Measurements from ENCODE around the gene GNPAT.

GNPAT gene

DNA sequence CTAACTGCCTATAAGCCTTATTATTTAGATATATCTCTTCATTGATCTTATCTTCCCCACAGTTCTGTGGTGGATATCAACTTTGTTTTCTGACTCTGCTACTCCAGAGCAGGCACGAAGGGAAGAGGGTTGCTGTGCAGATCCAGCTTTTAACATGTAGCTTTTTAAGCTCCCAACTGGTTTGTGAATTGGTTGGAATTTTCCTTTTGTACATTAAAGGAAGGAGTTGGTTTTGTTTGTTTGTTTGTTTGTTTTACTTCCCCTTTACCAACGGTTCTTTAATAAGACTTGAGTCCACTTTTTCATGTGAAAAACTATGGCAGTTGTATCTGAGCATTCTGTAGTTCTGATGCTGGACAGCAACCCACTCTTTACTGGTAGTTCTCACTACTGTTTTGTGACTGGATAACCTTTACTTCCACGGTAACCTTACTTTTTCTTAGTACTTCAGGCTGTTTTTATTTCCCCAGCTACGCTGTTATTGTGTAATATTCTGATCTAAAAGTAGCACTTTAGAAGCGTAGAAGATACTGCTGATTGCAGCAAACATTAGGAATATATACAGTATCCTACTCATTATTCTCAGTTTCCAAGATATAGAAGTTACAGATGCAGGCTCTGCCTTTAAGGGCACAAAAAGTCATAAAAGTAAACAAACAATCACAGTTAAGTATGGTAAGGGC, 1.6 kb downstream of the GNPAT start:
- TF ChIP-seq POLR2A (IDR thresholded peaks at IDR 0.05; ENCODE audit: low read length) (no peak), GATA1 (IDR thresholded peaks at IDR 0.05; ENCODE audit: low read depth, low read length) (no peak)
- peak; percentile 37 to 46 for DNase-seq

DNA sequence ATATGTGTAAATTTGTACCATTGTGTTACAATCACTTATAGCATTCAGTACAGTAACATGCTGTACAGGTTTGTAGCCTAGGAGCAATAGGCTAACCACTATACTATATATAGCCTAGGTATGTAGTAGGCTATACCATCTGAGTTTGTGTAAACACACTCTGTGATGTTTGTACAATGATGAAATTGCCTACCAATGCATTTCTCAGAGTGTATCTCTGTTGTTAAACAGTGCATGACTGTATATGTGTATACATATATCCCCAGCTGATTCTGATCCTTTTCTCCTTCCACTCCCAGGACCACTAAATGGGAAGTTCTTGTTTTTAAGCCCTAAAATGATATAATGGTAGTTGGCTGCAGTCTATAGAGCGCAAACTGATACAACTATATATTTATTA, 7.8 kb downstream of the GNPAT start:
- no peak for DNase-seq
- no peak for TF ChIP-seq GATA1 (IDR thresholded peaks at IDR 0.05; ENCODE audit: low read depth, low read length)
- no peak for TF ChIP-seq POLR2A (IDR thresholded peaks at IDR 0.05; ENCODE audit: low read length)

DNA sequence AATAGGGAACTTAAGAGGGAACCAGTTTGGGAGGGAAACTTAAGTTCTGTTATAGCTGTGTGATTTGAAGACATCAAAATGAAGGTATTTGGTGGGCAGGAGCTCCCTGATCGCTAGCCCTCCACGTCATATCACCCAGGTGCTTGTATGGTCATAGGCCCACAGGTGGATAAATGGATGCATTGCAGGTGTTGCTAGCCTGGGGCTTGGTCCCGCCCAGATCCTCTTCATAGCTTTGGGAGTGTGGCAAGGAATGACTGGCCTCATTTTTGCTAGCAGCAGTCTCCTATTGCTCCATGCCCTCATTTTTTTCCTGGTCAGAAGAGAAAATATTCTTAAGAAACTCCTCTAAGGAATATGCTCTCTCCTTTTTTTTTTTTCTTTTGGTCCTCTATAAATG, 11.3 kb downstream of the GNPAT start:
- DNase-seq, result no peak
- no peak for TF ChIP-seq POLR2A (IDR thresholded peaks at IDR 0.05; ENCODE audit: low read length)

DNA sequence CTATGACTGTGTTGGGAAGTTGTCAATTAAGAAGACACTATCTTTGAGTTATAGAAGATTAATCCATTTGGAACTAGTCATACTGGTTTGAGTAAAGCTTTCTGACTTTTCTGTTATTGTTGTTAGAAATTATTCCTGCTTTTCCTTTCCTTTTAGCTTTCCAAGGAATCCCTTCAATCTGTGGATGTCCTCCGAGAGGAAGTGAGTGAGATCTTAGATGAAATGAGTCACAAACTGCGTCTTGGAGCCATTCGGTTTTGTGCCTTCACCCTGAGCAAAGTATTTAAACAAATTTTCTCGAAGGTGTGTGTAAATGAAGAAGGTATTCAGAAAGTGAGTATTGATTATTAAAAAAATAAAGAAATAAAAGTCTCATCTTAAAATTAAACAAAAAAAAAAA, 19.3 kb downstream of the GNPAT start:
- no peak for TF ChIP-seq POLR2A (IDR thresholded peaks at IDR 0.05; ENCODE audit: low read length)
- TF ChIP-seq GATA1 (IDR thresholded peaks at IDR 0.05; ENCODE audit: low read depth, low read length), result no peak
- no peak for DNase-seq

DNA sequence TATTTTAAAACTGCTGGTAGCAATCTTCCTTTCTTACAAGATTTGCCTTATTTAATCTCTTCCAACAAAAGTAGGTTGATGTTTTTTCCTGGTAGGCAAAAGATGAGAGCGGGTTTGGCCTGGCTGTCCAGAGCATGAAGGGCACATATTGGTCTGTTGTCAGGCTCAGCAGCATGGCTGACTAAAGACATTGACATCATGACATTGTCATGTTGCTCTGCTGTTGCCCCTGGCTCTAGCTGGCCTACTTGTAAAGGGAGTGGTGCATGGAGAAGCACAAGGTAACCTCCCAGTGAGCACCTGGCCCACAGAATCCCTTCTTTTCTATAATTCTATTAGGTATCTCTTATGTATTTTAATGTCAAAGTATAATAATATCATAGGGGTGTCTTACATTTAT, 23.6 kb downstream of the GNPAT start:
- TF ChIP-seq POLR2A (IDR thresholded peaks at IDR 0.05; ENCODE audit: low read length), result no peak
- no peak for TF ChIP-seq GATA1 (IDR thresholded peaks at IDR 0.05; ENCODE audit: low read depth, low read length)
- DNase-seq, result no peak

DNA sequence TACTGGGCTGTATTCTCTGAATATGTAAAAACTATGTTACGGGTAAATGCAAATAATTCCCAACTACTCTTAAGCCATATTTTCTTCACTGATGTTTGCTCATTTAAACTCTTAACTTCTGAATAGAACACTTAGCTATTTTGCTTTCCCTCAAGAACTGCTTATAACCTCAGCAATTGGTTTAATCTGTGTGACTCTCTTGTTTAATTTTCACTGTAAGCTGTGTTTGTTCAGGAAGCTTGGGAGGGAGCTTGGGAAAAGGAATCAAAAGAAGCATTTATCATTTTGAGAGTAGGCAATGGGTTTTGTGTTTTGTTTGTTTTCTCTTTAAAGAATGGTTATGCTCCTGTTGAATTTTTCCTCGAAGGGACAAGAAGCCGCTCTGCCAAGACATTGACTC, 24.4 kb downstream of the GNPAT start:
- no peak for TF ChIP-seq GATA1 (IDR thresholded peaks at IDR 0.05; ENCODE audit: low read depth, low read length)
- TF ChIP-seq POLR2A (IDR thresholded peaks at IDR 0.05; ENCODE audit: low read length), result no peak
- DNase-seq, result no peak

DNA sequence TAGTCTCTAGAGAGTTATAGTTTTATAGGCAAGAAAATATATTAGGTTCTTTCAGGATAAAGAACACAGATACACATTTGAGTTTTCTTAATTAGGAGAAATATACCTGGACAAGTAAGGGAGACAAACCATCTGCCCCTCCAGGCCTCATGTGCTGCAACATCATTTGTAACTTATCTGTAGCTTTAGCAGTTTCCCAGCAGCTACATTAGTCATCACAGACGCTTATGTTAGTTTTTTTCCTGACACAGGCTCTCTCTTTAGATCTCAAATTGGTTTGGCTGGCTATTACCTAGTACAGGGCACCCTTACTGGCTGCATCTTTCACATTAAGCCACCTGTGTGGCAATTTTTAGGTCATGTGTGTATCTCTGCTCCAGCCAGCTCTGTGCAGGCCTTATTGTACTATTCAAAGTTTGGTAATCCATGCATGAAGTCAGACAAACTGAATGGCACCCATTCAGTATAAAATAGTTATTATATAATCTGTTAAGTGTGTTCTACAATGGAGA, 25.9 kb downstream of the GNPAT start:
- no peak for TF ChIP-seq POLR2A (IDR thresholded peaks at IDR 0.05; ENCODE audit: low read length)
- no peak for TF ChIP-seq GATA1 (IDR thresholded peaks at IDR 0.05; ENCODE audit: low read depth, low read length)
- no peak for DNase-seq

DNA sequence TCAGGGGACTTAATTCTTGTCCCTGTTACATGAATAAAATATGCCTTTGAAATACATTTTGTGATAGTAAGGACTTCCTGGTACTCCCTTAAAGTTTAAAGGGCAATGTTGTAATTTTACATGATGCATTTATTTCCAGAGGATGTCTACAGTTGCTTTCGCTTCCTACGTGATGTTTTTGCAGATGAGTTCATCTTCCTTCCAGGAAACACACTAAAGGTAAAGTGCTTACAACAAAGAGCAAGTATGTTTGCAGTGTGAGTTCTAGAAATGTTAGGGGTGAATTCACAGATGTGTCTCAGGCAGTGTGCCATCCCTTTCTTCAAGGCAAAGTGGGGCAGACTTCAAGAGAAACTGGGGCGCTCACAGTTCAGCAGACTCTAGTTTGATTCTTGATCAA, 31.2 kb downstream of the GNPAT start:
- no peak for DNase-seq
- TF ChIP-seq POLR2A (IDR thresholded peaks at IDR 0.05; ENCODE audit: low read length) (no peak), GATA1 (IDR thresholded peaks at IDR 0.05; ENCODE audit: low read depth, low read length) (no peak)

DNA sequence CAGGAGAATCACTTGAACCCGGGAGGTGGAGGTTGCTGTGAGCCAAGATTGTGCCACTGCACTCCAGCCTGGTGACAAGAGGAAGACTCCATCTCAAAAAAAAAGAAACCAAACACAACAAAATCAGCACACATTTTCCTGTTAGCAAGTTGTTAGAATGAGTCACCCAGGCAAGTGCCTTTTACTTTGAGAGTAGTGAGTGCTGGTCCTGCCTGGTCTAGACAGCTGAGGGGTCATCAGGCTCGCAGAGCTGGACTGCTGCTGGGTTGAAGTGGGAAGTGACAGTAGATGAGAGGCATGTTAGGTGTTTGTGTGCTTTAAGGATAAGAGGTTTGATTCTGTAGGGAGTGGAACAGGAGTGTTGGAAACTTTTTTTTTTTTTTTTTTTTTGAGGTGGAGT, 31.9 kb downstream of the GNPAT start:
- TF ChIP-seq POLR2A (IDR thresholded peaks at IDR 0.05; ENCODE audit: low read length), result no peak
- no peak for TF ChIP-seq GATA1 (IDR thresholded peaks at IDR 0.05; ENCODE audit: low read depth, low read length)
- DNase-seq, result no peak

DNA sequence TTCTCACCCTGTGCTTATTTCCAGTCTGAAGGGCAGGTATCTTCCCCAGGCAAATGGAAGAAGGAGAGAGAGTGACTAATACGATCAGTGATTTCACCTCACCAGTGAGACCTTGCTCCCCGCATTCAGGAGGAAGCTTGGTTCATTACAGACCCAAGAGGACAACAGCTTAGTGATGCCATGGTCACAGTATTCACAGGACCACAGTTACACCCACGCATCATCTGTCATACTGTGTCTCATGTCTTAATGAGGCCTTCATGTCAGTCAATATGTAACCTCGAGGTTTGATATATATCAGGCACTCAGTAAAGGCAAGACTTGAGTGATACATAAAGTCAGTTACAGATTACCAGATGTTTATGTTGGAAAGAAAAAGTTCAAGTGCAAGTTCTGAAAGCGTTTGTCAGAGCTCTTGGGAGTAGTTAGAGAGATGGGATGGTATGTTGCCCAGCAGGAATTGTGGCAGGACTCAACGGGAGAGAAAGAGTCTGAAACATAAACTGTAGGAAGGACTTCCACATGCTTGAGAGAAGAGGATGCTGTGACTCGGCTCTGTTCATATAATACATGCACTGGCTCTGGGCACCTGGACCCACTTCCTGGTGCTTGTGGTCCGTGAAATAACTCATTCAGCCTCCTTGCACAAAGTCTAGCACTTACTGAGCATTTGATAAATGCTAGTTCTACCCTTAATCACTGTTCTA, 33.3 kb downstream of the GNPAT start:
- TF ChIP-seq POLR2A (IDR thresholded peaks at IDR 0.05; ENCODE audit: low read length) (no peak), GATA1 (IDR thresholded peaks at IDR 0.05; ENCODE audit: low read depth, low read length) (no peak)
- DNase-seq, result no peak

DNA sequence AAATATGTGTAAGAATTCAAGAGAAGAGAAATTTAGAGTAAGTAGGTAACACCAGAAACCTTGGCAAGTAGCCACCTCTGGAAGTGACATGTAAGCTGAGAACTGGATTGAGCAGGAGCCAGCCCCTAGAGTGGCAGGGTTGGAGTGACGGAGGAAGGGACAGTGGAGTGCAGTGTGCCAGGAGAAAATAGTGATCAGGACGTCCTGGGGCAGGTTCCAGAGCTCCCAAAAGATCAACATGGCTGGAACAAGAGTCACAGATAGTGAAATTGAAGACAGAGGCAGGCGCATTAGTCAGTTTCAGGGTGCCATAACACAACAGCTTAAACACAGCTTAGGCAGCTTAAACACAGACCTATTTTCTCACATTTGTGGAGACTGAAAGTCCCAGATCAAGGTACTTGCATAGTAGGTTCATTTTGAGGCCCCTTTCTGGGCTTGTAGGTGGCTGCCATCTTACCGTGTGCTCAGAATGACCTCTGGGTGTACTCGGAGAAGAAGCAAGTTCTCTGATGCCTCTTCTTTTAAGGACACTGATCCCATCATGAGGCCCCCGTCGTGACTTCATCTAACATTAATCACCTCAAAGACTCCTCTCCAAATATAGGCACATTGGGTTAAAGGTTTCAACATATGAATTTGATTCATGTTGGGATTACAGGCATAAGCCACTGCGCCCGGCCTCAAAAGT, 37.2 kb downstream of the GNPAT start:
- TF ChIP-seq GATA1 (IDR thresholded peaks at IDR 0.05; ENCODE audit: low read depth, low read length), result no peak
- TF ChIP-seq POLR2A (IDR thresholded peaks at IDR 0.05; ENCODE audit: low read length), result no peak
- no peak for DNase-seq

DNA sequence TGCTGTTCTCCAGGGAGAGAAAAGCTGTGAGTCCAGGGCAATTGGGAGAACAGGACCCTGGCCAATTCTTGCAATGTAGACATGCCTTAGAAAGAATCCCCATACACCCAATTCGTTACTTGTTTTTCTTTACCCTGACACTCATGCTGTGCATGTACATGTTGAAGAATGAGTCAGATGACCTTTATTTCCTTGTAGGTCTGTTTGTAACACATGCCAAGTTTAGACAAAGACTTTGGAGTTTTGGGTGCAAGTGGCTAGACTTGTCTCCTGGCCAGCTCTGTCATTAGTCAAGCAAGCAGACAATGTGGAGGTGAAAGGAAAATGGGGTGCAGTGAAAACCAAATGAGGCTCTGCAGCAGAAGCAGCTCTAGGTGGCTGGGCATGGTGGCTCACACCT, 38.1 kb downstream of the GNPAT start:
- TF ChIP-seq GATA1 (IDR thresholded peaks at IDR 0.05; ENCODE audit: low read depth, low read length), result no peak
- no peak for TF ChIP-seq POLR2A (IDR thresholded peaks at IDR 0.05; ENCODE audit: low read length)
- DNase-seq, result no peak

DNA sequence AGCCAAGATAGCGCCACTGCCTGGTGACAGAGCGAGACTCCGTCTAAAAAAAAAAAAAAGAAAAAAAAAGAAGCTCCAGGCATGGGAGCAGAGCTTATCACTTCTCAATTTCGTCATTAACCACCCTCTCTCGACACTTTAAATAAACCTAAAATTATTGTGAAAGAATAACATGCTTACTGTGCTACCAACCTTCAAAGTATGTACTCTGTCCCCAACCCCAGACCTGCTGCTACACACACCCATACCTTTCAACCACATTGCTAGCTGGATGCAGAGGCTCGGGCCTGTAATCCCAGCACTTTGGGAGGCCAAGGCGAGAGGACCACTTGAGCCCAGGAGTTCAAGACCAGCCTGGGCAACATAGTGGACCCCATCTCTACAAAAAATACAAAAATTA, 38.7 kb downstream of the GNPAT start:
- DNase-seq, result no peak
- TF ChIP-seq GATA1 (IDR thresholded peaks at IDR 0.05; ENCODE audit: low read depth, low read length) (no peak), POLR2A (IDR thresholded peaks at IDR 0.05; ENCODE audit: low read length) (no peak)

DNA sequence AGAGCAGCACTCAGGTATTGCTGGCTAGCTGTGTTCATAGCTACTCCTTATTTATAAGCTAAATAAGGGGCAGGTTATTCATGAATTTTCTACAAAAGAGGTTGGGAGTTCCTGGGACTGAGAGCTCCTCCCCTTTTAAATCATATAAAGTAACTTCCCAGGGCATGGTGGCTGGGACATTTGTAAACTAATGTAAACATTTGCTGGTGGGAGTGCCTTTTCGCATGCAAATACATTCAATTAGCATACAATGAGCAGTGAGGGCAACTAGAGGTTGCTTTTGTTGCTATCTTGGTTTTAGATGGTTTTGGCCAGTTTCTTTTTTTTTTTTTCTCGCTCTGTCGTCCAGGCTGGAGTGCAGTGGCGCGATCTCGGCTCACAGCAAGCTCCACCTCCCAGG, 43.4 kb downstream of the GNPAT start:
- TF ChIP-seq GATA1 (IDR thresholded peaks at IDR 0.05; ENCODE audit: low read depth, low read length), result no peak
- no peak for TF ChIP-seq POLR2A (IDR thresholded peaks at IDR 0.05; ENCODE audit: low read length)
- no peak for DNase-seq

All from erythroblast (primary cell).